ENCODE data around the gene SLC26A2.

- no peak for TF ChIP-seq POLR2A (IDR thresholded peaks at IDR 0.05)
- TF ChIP-seq CTCF (IDR thresholded peaks at IDR 0.05) = no peak
Measured at GRCh38 chr5:149930043-149930748, 30.4 kb upstream of the SLC26A2 start.

Data from heart left ventricle (tissue), 13 donors.